ENCODE results near the gene PDE5A.

DNA sequence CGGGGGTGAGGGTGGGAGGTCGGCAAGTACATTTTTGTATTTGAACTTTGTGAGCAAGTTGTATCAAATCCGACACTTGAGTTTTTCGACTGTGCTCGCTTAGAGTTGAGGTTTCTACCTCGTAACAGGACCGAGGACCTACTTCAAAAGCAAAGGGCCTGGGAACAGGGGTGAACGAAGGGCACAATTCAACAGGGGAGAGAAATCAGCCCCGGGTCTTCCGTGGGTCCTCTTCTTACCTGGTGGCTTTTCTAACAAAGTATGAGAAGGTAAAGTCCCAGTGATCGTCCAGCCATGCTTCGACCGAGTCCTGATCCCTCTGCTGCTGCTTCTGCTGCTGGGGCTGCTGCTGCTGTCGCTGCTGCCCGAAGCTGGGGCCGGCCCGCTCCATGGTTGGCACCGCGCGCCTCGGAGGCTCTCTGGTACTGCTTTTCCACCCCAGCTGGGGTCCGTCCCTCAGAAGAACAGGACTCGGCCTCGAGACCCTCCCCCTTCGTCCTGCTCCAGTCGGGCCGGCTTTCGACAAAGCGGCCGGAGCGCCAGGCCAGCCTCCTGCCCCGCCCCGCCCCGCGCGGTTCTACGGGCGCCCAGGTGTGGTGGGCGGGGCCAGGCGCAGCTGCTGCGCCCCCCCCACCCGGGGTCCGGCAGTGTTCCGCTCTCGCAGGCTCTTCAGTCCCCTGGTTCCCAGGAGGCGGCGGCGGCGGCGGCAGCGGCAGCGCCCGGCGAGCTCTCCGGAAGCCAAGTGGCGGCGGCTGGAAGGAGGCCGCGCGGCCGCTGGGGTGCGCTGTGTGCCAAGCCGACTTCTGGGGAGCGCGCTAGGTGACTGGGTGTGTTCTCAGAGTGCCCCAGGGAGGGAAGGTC is at the start of gene PDE5A:
- TF ChIP-seq, protein P1, sequence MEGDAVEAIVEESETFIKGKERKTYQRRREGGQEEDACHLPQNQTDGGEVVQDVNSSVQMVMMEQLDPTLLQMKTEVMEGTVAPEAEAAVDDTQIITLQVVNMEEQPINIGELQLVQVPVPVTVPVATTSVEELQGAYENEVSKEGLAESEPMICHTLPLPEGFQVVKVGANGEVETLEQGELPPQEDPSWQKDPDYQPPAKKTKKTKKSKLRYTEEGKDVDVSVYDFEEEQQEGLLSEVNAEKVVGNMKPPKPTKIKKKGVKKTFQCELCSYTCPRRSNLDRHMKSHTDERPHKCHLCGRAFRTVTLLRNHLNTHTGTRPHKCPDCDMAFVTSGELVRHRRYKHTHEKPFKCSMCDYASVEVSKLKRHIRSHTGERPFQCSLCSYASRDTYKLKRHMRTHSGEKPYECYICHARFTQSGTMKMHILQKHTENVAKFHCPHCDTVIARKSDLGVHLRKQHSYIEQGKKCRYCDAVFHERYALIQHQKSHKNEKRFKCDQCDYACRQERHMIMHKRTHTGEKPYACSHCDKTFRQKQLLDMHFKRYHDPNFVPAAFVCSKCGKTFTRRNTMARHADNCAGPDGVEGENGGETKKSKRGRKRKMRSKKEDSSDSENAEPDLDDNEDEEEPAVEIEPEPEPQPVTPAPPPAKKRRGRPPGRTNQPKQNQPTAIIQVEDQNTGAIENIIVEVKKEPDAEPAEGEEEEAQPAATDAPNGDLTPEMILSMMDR (IDR thresholded peaks at IDR 0.05) = no peak
- no peak for TF ChIP-seq POLR2A (IDR thresholded peaks at IDR 0.05)

Measured in lower leg skin (tissue), 3 donors.